Caco-2 (cell line): ENCODE measurements around the gene FAM227A. TPM values are rescaled to one million over a fixed set of nuclear protein-coding genes. Genes with fewer than 3 reads are reported as not detected.

Experiments
- Bru-seq: library from RNA; stranded (reverse); fragments of 400-500 nt; gene quantifications from one replicate; lab custom pipeline; 2021; lab: Mats Ljungman, UMichigan
- BruChase-seq, 2 experiments: library from RNA; stranded (reverse); fragments of 400-500 nt; gene quantifications; one replicate each; lab custom pipeline; 2021; lab: Mats Ljungman, UMichigan
- BruUV-seq: library from RNA; stranded (reverse); fragments of 400-500 nt; replicated peaks from 2 replicates; lab custom pipeline; 2021; lab: Mats Ljungman, UMichigan
- CTCF ChIA-PET: fragments of 300-600 bp; sonication (Branson Sonifier 250); formaldehyde crosslinking; loops from one replicate; lab custom pipeline; 2022; ENCODE audit warnings: antibody characterized with exemption; lab: Charles Lee
- POLR2A ChIA-PET: fragments of 300-600 bp; sonication (Branson Sonifier 250); formaldehyde crosslinking; loops from one replicate; lab custom pipeline; 2022; ENCODE audit warnings: antibody characterized with exemption; lab: Charles Lee
- DNase-seq, 2 experiments: peaks; one replicate each; pipeline versions ENCODE4 v3.0.0 to v3.0.0-alpha.2; 2020 to 2022
- H3K27me3 ChIP-seq: replicated peaks from 2 replicates; pipeline ENCODE4 v1.6.0; 2011; ENCODE audit warnings: low read length; ENCODE audit not compliant: control insufficient read depth, insufficient read depth
- H3K36me3 ChIP-seq: 2 replicates; pipeline ENCODE4 v1.5.1; 2011; ENCODE audit warnings: low read length; ENCODE audit not compliant: control insufficient read depth, insufficient read depth
- H3K4me1 ChIP-seq: fragments of 250-450 bp; sonication (Bioruptor Pico); 2 replicates; pipeline ENCODE4 v1.5.1; 2020; ENCODE audit warnings: mild to moderate bottlenecking
- H3K4me3 ChIP-seq: 2 replicates; pipeline ENCODE4 v1.5.1; 2011; ENCODE audit warnings: low read depth, mild to moderate bottlenecking, control low read depth, low read length
- H3K9me3 ChIP-seq: fragments of 250-450 bp; sonication (Bioruptor Pico); 2 replicates; pipeline ENCODE4 v1.5.1; 2020; ENCODE audit warnings: mild to moderate bottlenecking, moderate library complexity
- H3K27ac Mint-ChIP-seq: one replicate; pipeline ENCODE4 v1.8.0; 2022; ENCODE audit warnings: mixed read lengths; ENCODE audit not compliant: unreplicated experiment
- H3K27me3 Mint-ChIP-seq: one replicate; pipeline ENCODE4 v1.8.0; 2022; ENCODE audit warnings: mixed read lengths; ENCODE audit not compliant: insufficient read depth, unreplicated experiment
- H3K36me3 Mint-ChIP-seq: one replicate; pipeline ENCODE4 v1.8.0; 2022; ENCODE audit warnings: mild to moderate bottlenecking, mixed read lengths; ENCODE audit not compliant: insufficient read depth, unreplicated experiment
- H3K4me1 Mint-ChIP-seq: one replicate; pipeline ENCODE4 v1.8.0; 2022; ENCODE audit warnings: low read depth, mixed read lengths; ENCODE audit not compliant: unreplicated experiment
- H3K4me3 Mint-ChIP-seq: one replicate; pipeline ENCODE4 v1.8.0; 2022; ENCODE audit warnings: mild to moderate bottlenecking, moderate library complexity, mixed read lengths; ENCODE audit not compliant: unreplicated experiment
- H3K9me3 Mint-ChIP-seq: one replicate; pipeline ENCODE4 v1.8.0; 2022; ENCODE audit warnings: mixed read lengths; ENCODE audit not compliant: unreplicated experiment
- intact Hi-C: fragments of 100-400 bp; cut with micrococcal nuclease; formaldehyde crosslinking; loops from one replicate; pipeline ENCODE4 v1.10.0; 2022; ENCODE audit not compliant: unreplicated experiment
- long read RNA-seq: library from polyadenylated mRNA; stranded (forward); transcript quantifications from one replicate; pipeline ENCODE4 v2.0.0, GENCODE V29; 2022
- total RNA-seq: library from RNA; stranded (reverse); gene quantifications from 2 replicates; pipeline ENCODE4 v1.2.3, GENCODE V29; 2022
- TF ChIP-seq, protein P1 (sequence below), 2 experiments: fragments of 200-600 bp in 1 of 2; IDR thresholded peaks; 1 replicate in 1 of 2; 2 replicates in 1 of 2; pipeline versions ENCODE4 v1.5.1 to v1.8.0; 2011 to 2022; ENCODE audit warnings: antibody characterized with exemption in 1 of 2, control low read depth in 1 of 2, inconsistent platforms in 1 of 2, low read depth in 1 of 2, low read length in 1 of 2, mild to moderate bottlenecking in 1 of 2, moderate library complexity in 1 of 2; ENCODE audit not compliant: insufficient read depth in 1 of 2, severe bottlenecking in 1 of 2, unreplicated experiment in 1 of 2

FAM227A gene
- total RNA-seq (0.73 and 2.2 TPM in 2 replicates), Bru-seq, nascent RNA (percentile 34 among the genes with signal in this experiment), BruChase-seq, experiment 1, labeled RNA remaining after a 2-hour chase (percentile 34 among the genes with signal in this experiment), BruChase-seq, experiment 2, labeled RNA remaining after a 6-hour chase (percentile 30 among the genes with signal in this experiment)
- long read RNA-seq, partial matches to known transcripts: 0 of 1 reads
- long read RNA-seq, other reads (novel, unspliced or antisense): 1 of 1 reads

DNA sequence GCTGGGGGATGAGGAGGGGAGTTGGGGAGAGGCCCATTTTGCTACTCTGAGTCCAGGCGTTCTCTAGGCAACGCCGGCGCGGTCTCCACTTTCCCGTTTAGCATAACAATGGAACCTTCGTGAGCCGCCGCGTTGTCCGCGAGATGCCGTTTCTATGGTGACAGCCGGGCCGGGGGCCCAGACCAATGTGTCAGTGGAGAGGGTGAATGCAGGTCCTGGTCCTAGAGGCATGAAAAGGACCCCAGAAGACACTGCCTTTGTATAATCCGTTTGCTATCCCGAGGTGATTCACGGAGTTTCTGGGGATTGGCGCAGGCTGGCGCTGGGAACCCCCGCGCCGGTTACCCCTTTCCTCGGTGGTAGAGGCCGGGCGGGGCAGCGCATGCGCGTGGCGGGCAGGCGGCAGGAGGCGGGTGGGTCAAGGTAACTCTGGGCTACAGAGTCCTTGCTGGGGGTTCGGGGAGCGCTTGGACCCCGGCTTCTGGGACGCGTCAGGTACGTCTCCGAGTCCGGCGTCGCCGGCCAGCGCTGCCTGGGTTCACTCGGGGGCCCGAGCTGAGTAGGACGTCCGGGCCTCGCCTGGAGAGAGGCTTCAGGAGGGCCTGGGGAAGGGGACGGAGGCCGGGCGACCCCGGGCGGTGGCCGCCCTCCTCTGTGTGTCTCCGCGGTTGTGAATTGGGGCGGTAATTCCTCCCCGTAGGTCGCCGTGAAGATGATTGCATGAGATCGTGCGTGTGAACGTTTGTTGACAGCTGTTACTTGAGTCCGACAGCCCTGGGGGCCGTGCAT is at the start of gene FAM227A, which contains the start of gene CBY1:
TSS of gene FAM227A (minus strand) at position 137 of the 789 bp plus-strand sequence. CDS start 6,224 bp downstream, outside the sequence.
TSS of gene CBY1 (plus strand) at position 383 of the 789 bp plus-strand sequence. CDS start 11,417 bp downstream, outside the sequence.
- ChIA-PET CTCF (no interaction called here), POLR2A (no interaction called here)
- Histone ChIP-seq H3K9me3 (no peaks in the 10 kb centered on the region), H3K4me1 (no peaks in the 10 kb centered on the region), H3K27me3 (no peaks in the 10 kb centered on the region), H3K4me3 (peak within 1 kb of the TSS; percentile 75), H3K36me3 (no peaks in the 10 kb centered on the region)
- H3K4me1 Mint-ChIP-seq: no peaks in the 10 kb centered on the region
- TF ChIP-seq, protein P1, sequence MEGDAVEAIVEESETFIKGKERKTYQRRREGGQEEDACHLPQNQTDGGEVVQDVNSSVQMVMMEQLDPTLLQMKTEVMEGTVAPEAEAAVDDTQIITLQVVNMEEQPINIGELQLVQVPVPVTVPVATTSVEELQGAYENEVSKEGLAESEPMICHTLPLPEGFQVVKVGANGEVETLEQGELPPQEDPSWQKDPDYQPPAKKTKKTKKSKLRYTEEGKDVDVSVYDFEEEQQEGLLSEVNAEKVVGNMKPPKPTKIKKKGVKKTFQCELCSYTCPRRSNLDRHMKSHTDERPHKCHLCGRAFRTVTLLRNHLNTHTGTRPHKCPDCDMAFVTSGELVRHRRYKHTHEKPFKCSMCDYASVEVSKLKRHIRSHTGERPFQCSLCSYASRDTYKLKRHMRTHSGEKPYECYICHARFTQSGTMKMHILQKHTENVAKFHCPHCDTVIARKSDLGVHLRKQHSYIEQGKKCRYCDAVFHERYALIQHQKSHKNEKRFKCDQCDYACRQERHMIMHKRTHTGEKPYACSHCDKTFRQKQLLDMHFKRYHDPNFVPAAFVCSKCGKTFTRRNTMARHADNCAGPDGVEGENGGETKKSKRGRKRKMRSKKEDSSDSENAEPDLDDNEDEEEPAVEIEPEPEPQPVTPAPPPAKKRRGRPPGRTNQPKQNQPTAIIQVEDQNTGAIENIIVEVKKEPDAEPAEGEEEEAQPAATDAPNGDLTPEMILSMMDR (IDR thresholded peaks at IDR 0.05; ENCODE audit: insufficient read depth in 1 of 2, low read depth in 1 of 2, low read length in 1 of 2, severe bottlenecking in 1 of 2, unreplicated experiment in 1 of 2): no peak
- no peaks in the 10 kb centered on the region for H3K9me3 Mint-ChIP-seq
- intact Hi-C loops: no loop called here
- BruUV-seq: no TSS peak
- peak; percentile 89 to 92 for DNase-seq
- peaks cover 14% of the 10 kb centered on the region for H3K36me3 Mint-ChIP-seq
- H3K27ac Mint-ChIP-seq: peak within 1 kb of the TSS; percentile 100
- H3K4me3 Mint-ChIP-seq: peak within 1 kb of the TSS; percentile 90
- no peaks in the 10 kb centered on the region for H3K27me3 Mint-ChIP-seq

GRCh38 chr22:38705235-38706100 is 49.3 kb upstream of the FAM227A start, which contains the start of gene GTPBP1:
Gene GTPBP1, plus strand, starts transcription at chr22:38705944. Its CDS starts 12 bp downstream, at chr22:38705956.
- Histone ChIP-seq H3K27me3 (no peaks in the 10 kb centered on the region), H3K36me3 (no peaks in the 10 kb centered on the region), H3K9me3 (no peaks in the 10 kb centered on the region), H3K4me1 (peaks cover 13% of the 10 kb centered on the region), H3K4me3 (peak within 1 kb of the TSS; percentile 97)
- TF ChIP-seq, protein P1 (IDR thresholded peaks at IDR 0.05; ENCODE audit: insufficient read depth in 1 of 2, low read depth in 1 of 2, low read length in 1 of 2, severe bottlenecking in 1 of 2, unreplicated experiment in 1 of 2): no peak
- intact Hi-C loops: loop anchor here (1.0 to 5.0 kb wide), 2 partner anchors 11 to 52 kb away; partner anchors contain the start of gene SUN2
- Mint-ChIP-seq H3K36me3 (peaks cover 33% of the 10 kb centered on the region), H3K4me1 (peaks cover 9% of the 10 kb centered on the region), H3K4me3 (peak within 1 kb of the TSS; percentile 89), H3K9me3 (no peaks in the 10 kb centered on the region), H3K27ac (peak within 1 kb of the TSS; percentile 88), H3K27me3 (no peaks in the 10 kb centered on the region)
- DNase-seq: peak; percentile 98 to 100
- BruUV-seq: no TSS peak
- POLR2A ChIA-PET: interaction anchor here (0.6 to 1.6 kb wide), 8 partner anchors 8 to 1472 kb away, joined by 3 to 21 read pairs (median 6); partner anchors contain the start of genes TNRC6B and TOMM22
- CTCF ChIA-PET: interaction anchor here (0.6 to 1.0 kb wide), 6 partner anchors 10 to 653 kb away, joined by 3 to 7 read pairs (median 4); partner anchors contain the start of gene TOMM22
